ENCODE data around the gene FAM204A. TPM values are rescaled to one million over a fixed set of nuclear protein-coding genes. Genes with fewer than 3 reads are reported as not detected.

Gene FAM204A
- total RNA-seq (2022; extraction: Qiagen RNA extraction) = 43.0 to 68.3 TPM (median 50.7 TPM) in 5 replicates

DNA sequence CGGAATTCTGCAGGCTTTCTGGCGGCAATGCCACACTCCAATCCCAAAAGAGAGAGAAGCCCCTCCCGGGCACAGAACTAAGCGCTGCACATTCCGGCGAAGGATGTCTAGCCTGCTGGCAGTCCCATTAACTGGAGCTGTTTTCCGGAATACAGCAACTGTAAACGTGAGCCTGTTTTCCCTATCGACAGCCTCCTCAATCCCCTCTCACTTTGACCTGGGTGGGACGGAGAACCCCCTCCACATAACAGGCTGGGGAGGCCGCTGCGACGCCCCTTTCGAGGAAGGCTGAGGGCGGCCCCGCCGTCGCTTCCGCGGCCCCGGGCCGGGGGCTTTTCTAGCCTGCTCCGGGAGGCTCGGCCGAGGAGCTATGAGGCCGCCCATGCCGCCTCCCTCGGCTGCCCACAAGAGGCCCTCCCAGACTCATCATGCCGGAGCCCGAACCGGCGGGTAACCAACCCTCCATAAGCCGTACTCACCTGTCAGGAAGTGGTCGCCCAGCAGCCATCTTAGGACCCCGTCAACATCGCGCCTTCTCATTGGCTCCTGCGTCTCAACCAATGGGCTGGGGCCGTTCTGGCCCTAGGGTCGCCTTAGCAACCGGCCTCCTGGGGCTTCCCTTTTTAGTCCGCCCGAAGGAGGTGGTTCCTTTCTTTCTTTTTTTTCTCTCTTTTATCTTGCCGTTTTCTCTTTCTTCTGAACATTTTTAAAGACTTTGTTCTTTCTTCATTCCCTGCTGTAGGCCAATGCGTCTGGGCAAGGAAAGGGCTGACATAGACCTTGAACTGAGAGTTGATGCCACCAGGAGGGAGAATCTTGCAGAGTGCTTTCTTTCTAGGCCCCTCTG, at the start of gene FAM204A:
FAM204A (minus strand) TSS at position 534 of the 847 bp plus-strand sequence. CDS start 5,909 bp downstream, outside the sequence.

